Trophoblast cell (in vitro differentiated cells and primary cell): Measurements from ENCODE around the gene C1R.

Source experiments
- DNase-seq, 2 donors: peaks; one replicate each; pipeline ENCODE4 v3.0.0-alpha.2; 2016
- H2AFZ ChIP-seq: 2 replicates; pipeline ENCODE4 v1.6.1; 2013; ENCODE audit warnings: low read length, moderate library complexity, mild to moderate bottlenecking; ENCODE audit not compliant: insufficient read depth, poor library complexity
- H2AK5ac ChIP-seq: 2 replicates; pipeline ENCODE4 v1.6.1; 2013; ENCODE audit warnings: mild to moderate bottlenecking, low read length
- H2BK120ac ChIP-seq: 2 replicates; pipeline ENCODE4 v1.6.1; 2013; ENCODE audit warnings: low read length, mild to moderate bottlenecking, moderate library complexity; ENCODE audit not compliant: insufficient read depth, poor library complexity
- H2BK12ac ChIP-seq: 2 replicates; pipeline ENCODE4 v1.6.1; 2013; ENCODE audit warnings: mild to moderate bottlenecking, low read length, moderate library complexity
- H2BK5ac ChIP-seq: 2 replicates; pipeline ENCODE4 v1.6.1; 2013; ENCODE audit warnings: low read length, low read depth, moderate library complexity, mild to moderate bottlenecking; ENCODE audit not compliant: poor library complexity
- H3K14ac ChIP-seq: 2 replicates; pipeline ENCODE4 v1.6.1; 2013; ENCODE audit warnings: mild to moderate bottlenecking, low read length
- H3K18ac ChIP-seq: 2 replicates; pipeline ENCODE4 v1.6.1; 2013; ENCODE audit warnings: mild to moderate bottlenecking, low read length
- H3K23ac ChIP-seq: 2 replicates; pipeline ENCODE4 v1.6.1; 2013; ENCODE audit warnings: low read length
- H3K27ac ChIP-seq: 2 replicates; pipeline ENCODE4 v1.5.1; 2013; ENCODE audit warnings: low read depth, mild to moderate bottlenecking, inconsistent platforms, low read length, moderate library complexity
- H3K27me3 ChIP-seq: 2 replicates; pipeline ENCODE4 v1.6.1; 2013; ENCODE audit warnings: inconsistent platforms, mild to moderate bottlenecking, low read length, moderate library complexity; ENCODE audit not compliant: insufficient read depth
- H3K36me3 ChIP-seq, 2 experiments: 1 replicate in 1 of 2; 2 replicates in 1 of 2; pipeline ENCODE4 v1.6.1; 2013; ENCODE audit warnings: low read length in 2 of 2, mild to moderate bottlenecking in 2 of 2, moderate library complexity in 1 of 2; ENCODE audit not compliant: insufficient read depth in 2 of 2, control insufficient read depth in 1 of 2
- H3K4ac ChIP-seq: 2 replicates; pipeline ENCODE4 v1.6.1; 2013; ENCODE audit warnings: low read depth, mild to moderate bottlenecking, low read length, moderate library complexity
- H3K4me1 ChIP-seq, 2 experiments: 1 replicate in 1 of 2; 2 replicates in 1 of 2; pipeline ENCODE4 v1.6.1; 2013; ENCODE audit warnings: low read length in 2 of 2, mild to moderate bottlenecking in 2 of 2, moderate library complexity in 1 of 2; ENCODE audit not compliant: insufficient read depth in 2 of 2, control insufficient read depth in 1 of 2
- H3K4me2 ChIP-seq: 2 replicates; pipeline ENCODE4 v1.6.1; 2013; ENCODE audit warnings: inconsistent platforms, mild to moderate bottlenecking, low read length, moderate library complexity
- H3K4me3 ChIP-seq: 2 replicates; pipeline ENCODE4 v1.5.1; 2013; ENCODE audit warnings: mild to moderate bottlenecking, low read depth, low read length, inconsistent platforms
- H3K79me1 ChIP-seq: one replicate; pipeline ENCODE4 v1.6.1; 2013; ENCODE audit warnings: low read length
- H3K79me2 ChIP-seq: 2 replicates; pipeline ENCODE4 v1.6.1; 2013; ENCODE audit warnings: low read length, mild to moderate bottlenecking; ENCODE audit not compliant: control insufficient read depth, insufficient read depth, poor library complexity
- H3K9ac ChIP-seq: 2 replicates; pipeline ENCODE4 v1.6.1; 2013; ENCODE audit warnings: mild to moderate bottlenecking, low read length
- H3K9me3 ChIP-seq: 2 replicates; pipeline ENCODE4 v1.6.1; 2013; ENCODE audit warnings: low read depth, mild to moderate bottlenecking, control low read depth, inconsistent platforms, low read length; ENCODE audit not compliant: insufficient read depth
- H4K12ac ChIP-seq: 2 replicates; pipeline ENCODE4 v1.6.1; 2013; ENCODE audit warnings: low read depth, mild to moderate bottlenecking, low read length, moderate library complexity
- H4K8ac ChIP-seq: 2 replicates; pipeline ENCODE4 v1.6.1; 2013; ENCODE audit warnings: low read depth, mild to moderate bottlenecking, low read length, moderate library complexity
- H4K91ac ChIP-seq: one replicate; pipeline ENCODE4 v1.6.1; 2013; ENCODE audit warnings: low read depth, mild to moderate bottlenecking, low read length, moderate library complexity
- WGBS: extraction: QIAGEN DNeasy Blood & Tissue Kit; methylation state at CpG from one replicate; pipeline ENCODE4 v1.1.7; 2013; ENCODE audit warnings: missing lambda C conversion rate; ENCODE audit not compliant: insufficient read length, insufficient coverage; ENCODE audit errors: extremely low coverage; 5-methylcytosine and 5-hydroxymethylcytosine counted together

Gene C1R

DNA sequence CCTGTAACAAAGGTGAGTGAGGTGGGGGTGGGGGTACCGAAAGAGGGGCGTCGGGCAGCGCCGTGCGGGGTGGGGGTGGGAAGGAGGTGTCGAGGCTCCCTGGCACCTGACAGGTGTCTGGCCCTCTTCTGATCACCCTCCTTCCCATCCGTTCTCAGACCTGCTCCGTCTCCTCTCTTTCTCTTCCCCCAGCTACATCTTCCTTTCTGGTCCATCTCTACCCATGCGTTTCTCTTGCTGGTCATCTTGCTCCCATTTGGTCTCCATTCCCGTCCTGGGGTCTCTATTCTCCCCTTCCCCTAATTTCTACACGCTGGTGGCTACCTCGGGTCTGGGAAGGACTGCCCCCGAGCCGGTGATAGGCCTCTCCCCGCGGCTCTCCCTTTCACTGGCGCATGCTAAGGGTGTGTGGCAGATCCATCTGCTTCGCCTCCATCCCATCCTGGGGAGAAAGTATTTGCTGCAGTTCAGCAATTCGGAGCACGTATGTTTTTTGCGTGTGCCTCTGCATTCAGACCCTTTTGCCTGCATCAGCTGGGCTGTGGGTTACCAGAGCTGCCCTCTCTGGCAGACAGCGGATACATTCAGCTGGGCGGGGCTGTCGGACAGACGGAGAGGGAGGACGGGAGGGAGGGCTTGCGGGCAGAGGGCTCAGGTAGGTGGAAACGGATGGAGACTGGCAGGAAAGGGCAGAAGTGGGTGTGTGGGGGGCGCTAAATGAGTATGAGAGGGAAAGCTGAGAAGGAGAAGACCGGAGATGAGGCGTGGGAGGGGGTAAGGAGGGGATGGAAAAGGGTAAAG lies 38.7 kb upstream of the C1R start:
- peak overlapping the region; percentile 76 for H3K4me3 ChIP-seq
- no peak overlapping the region for H2BK12ac ChIP-seq
- H3K9me3 ChIP-seq: no peaks in the 10 kb centered on the region
- H4K8ac ChIP-seq: peak overlapping the region; percentile 78
- H3K4ac ChIP-seq: no peak overlapping the region
- no peak overlapping the region for H2BK5ac ChIP-seq
- H2AFZ ChIP-seq: no peak overlapping the region
- H3K4me1 ChIP-seq: peaks cover 14 to 19% of the 10 kb centered on the region in 2 experiments
- peaks cover 2% of the 10 kb centered on the region for H3K79me2 ChIP-seq
- peaks cover 11 to 19% of the 10 kb centered on the region in 2 experiments for H3K36me3 ChIP-seq
- no CpG with 5 or more reads among the region's 32 CpGs for WGBS
- H2BK120ac ChIP-seq: no peak overlapping the region
- no peak overlapping the region for H3K27ac ChIP-seq
- H3K18ac ChIP-seq: peak overlapping the region; percentile 24
- H3K4me2 ChIP-seq: peak overlapping the region; percentile 82
- no peak overlapping the region for H3K23ac ChIP-seq
- H3K79me1 ChIP-seq: no peaks in the 10 kb centered on the region
- peak overlapping the region; percentile 19 for H3K14ac ChIP-seq
- H4K91ac ChIP-seq: peak overlapping the region; percentile 16
- peak; percentile 90 to 94 for DNase-seq
- H3K9ac ChIP-seq: no peak overlapping the region
- no peak overlapping the region for H4K12ac ChIP-seq
- no peaks in the 10 kb centered on the region for H3K27me3 ChIP-seq
- H2AK5ac ChIP-seq: no peak overlapping the region

DNA sequence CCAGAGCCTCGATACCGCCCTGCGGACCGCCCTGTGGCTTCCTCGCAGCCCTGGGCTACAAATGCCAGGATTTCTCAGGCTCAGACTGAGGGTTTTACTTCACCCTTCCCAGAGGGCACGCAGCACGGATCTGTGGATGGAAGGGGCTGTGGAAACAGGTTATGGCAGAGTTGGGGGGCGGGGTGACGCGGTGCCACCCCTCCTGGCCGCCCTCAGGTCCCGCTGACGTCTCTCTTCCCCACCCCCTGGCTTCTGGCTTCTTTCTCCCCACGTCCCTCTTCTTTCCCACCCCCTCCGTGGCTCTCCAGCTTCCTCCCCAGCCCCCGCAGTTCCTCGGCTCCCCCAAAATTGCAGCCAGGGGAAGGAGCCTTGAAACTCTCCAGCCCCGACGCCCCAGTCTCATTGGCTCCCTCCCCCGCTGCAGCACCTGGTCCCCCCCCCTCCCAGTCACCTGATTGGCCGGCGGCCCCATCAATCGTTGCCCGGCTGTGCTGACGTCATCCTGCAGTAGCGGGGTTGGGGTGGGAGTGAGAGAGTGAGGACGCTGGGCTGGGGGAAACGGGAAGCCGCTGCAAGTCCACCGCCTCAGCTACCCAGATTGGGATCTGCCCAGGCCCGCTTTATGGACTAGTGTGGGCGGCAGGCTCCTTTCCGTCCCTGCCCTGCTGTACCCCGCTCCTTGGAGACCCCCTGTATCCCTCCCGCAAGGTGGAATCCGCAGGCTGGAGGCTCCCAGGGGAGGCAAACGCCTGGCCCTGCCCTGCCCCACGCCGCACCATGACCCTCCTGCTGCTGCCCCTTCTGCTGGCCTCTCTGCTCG lies 37.8 kb upstream of the C1R start, which contains the start of gene CLSTN3:
TSS of gene CLSTN3 (plus strand) at position 500 of the 820 bp plus-strand sequence. CDS start at position 778, 278 bp downstream.
- Histone ChIP-seq H3K79me1 (no peaks in the 10 kb centered on the region), H4K12ac (no peak within 1 kb of the TSS), H2AK5ac (no peak within 1 kb of the TSS), H3K9ac (peak within 1 kb of the TSS; percentile 54), H2BK12ac (no peak within 1 kb of the TSS), H3K4me2 (peak within 1 kb of the TSS; percentile 82), H2BK5ac (no peak within 1 kb of the TSS), H2AFZ (peak within 1 kb of the TSS; percentile 89), H4K91ac (peak within 1 kb of the TSS; percentile 16), H3K4ac (no peak within 1 kb of the TSS), H3K4me3 (peak within 1 kb of the TSS; percentile 76), H3K27ac (no peak within 1 kb of the TSS), H3K9me3 (no peaks in the 10 kb centered on the region), H3K36me3 (peaks cover 3 to 10% of the 10 kb centered on the region in 2 experiments), H2BK120ac (no peak within 1 kb of the TSS), H3K4me1 (peaks cover 14 to 19% of the 10 kb centered on the region in 2 experiments), H3K79me2 (peaks cover 2% of the 10 kb centered on the region), H3K23ac (no peak within 1 kb of the TSS), H3K27me3 (no peaks in the 10 kb centered on the region), H3K14ac (peak within 1 kb of the TSS; percentile 19), H4K8ac (peak within 1 kb of the TSS; percentile 78), H3K18ac (peak within 1 kb of the TSS; percentile 24)
- WGBS: no CpG with 5 or more reads among the region's 40 CpGs
- peak in 1 of 2 donors; percentile 52 for DNase-seq

DNA sequence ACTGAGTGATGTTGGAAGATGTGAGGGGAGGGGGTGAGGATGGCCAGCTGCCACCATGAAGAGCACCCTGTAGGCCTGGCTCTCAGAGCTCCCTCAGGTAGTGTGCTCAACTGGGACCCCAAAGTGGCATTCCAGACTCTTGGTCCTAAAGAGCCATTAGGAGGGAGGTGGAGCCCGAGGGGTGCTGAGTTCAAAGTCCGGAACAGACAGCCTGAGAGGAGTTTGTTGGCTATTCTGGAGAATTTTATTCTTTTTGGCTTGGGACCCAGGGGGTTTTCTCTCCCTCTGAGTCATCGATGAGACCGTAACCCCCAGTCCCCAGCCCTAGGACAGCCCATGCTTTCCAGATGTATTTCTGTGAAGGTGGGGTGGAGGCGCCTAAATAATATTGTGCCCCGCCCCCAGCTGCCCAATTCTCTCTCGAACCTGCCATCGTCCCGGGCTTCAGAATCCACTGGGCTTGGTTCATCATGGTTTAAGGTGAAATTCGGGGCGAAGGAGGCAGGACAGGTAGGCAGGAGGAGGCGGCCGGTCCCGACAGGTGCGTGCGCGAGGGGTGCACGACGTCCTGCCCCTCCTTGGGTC lies 37.1 kb upstream of the C1R start:
- no peak overlapping the region for H3K9ac ChIP-seq
- WGBS: no CpG with 5 or more reads among the region's 19 CpGs
- no peak overlapping the region for H3K23ac ChIP-seq
- peak overlapping the region; percentile 1 for H4K91ac ChIP-seq
- H3K4me2 ChIP-seq: peak overlapping the region; percentile 74
- no peak for DNase-seq
- H3K79me1 ChIP-seq: no peaks in the 10 kb centered on the region
- peaks cover 2% of the 10 kb centered on the region for H3K79me2 ChIP-seq
- H3K14ac ChIP-seq: no peak overlapping the region
- peak overlapping the region; percentile 7 for H4K8ac ChIP-seq
- no peaks in the 10 kb centered on the region for H3K9me3 ChIP-seq
- peak overlapping the region; percentile 69 for H3K4me3 ChIP-seq
- peak overlapping the region; percentile 89 for H2AFZ ChIP-seq
- no peak overlapping the region for H2BK12ac ChIP-seq
- H3K4ac ChIP-seq: no peak overlapping the region
- no peak overlapping the region for H4K12ac ChIP-seq
- H3K36me3 ChIP-seq: peaks cover 3 to 8% of the 10 kb centered on the region in 2 experiments
- peak overlapping the region; percentile 13 for H3K18ac ChIP-seq
- H2BK5ac ChIP-seq: no peak overlapping the region
- peaks cover 14 to 19% of the 10 kb centered on the region in 2 experiments for H3K4me1 ChIP-seq
- no peaks in the 10 kb centered on the region for H3K27me3 ChIP-seq
- no peak overlapping the region for H3K27ac ChIP-seq
- H2AK5ac ChIP-seq: no peak overlapping the region
- no peak overlapping the region for H2BK120ac ChIP-seq

DNA sequence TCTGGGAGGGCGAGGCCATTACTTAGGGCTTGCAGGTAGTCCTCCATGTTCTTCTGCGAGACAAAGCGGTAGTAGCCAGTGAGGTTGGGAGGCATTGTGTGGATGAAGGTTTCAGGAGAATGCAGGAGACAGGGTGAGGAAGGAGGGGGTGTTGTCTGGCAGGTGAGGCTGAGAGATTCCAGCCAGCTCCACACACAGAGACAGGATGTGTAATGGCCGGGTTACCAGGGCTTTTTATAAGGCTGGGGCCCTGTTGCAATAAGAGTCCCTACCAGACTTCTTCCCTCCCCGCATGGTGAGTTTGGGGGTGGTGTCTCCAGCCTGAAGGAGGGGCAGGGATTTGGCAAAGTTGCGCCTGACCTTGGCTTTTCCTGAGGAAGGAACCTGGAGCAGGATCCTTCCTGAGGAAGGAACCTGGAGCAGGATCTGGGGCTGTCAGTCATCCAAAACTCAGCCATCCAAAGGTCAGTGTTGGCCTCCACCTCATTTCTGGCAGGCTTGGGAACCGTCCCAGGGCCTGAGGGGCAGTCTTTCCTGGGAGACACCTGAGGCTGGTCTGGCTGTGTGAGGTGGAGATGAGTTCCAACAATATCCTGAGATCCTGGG lies 36.5 kb upstream of the C1R start, which contains the start of gene RBP5:
TSS of gene RBP5 (minus strand) at position 209 of the 606 bp plus-strand sequence. CDS start at position 95, 114 bp downstream.
- Histone ChIP-seq H3K4me2 (peak within 1 kb of the TSS; percentile 74), H3K4ac (no peak within 1 kb of the TSS), H3K36me3 (peaks cover 2 to 5% of the 10 kb centered on the region in 2 experiments), H2BK5ac (no peak within 1 kb of the TSS), H3K4me3 (peak within 1 kb of the TSS; percentile 69), H3K23ac (no peak within 1 kb of the TSS), H3K27ac (no peak within 1 kb of the TSS), H3K14ac (no peak within 1 kb of the TSS), H3K27me3 (no peaks in the 10 kb centered on the region), H4K12ac (no peak within 1 kb of the TSS), H4K91ac (peak within 1 kb of the TSS; percentile 1), H2BK12ac (no peak within 1 kb of the TSS), H3K9me3 (no peaks in the 10 kb centered on the region), H3K9ac (no peak within 1 kb of the TSS), H3K18ac (peak within 1 kb of the TSS; percentile 13), H2AK5ac (no peak within 1 kb of the TSS), H4K8ac (peak within 1 kb of the TSS; percentile 7), H3K79me1 (no peaks in the 10 kb centered on the region), H2BK120ac (no peak within 1 kb of the TSS), H2AFZ (peak within 1 kb of the TSS; percentile 89), H3K79me2 (peaks cover 2% of the 10 kb centered on the region), H3K4me1 (peaks cover 14 to 19% of the 10 kb centered on the region in 2 experiments)
- WGBS: no CpG with 5 or more reads among the region's 7 CpGs
- DNase-seq: no peak
